HUES64 (cell line): ENCODE measurements around the gene LGI4.

Source experiments
- H3K27ac ChIP-seq: 2 replicates; pipeline ENCODE4 v1.7.0; 2013; ENCODE audit warnings: low read depth, low read length, inconsistent platforms
- H3K27me3 ChIP-seq: 2 replicates; pipeline ENCODE4 v1.6.1; 2013; ENCODE audit warnings: mild to moderate bottlenecking, low read length; ENCODE audit not compliant: insufficient read depth
- H3K36me3 ChIP-seq: 2 replicates; pipeline ENCODE4 v1.6.1; 2013; ENCODE audit warnings: mild to moderate bottlenecking, low read length; ENCODE audit not compliant: insufficient read depth
- H3K4me1 ChIP-seq: 2 replicates; pipeline ENCODE4 v1.6.1; 2013; ENCODE audit warnings: mild to moderate bottlenecking, low read length, moderate library complexity; ENCODE audit not compliant: insufficient read depth
- H3K4me3 ChIP-seq: 2 replicates; pipeline ENCODE4 v1.5.1; 2013; ENCODE audit warnings: mild to moderate bottlenecking, low read length, moderate library complexity
- H3K9ac ChIP-seq: 2 replicates; pipeline ENCODE4 v1.6.1; 2013; ENCODE audit warnings: mild to moderate bottlenecking, low read depth, low read length
- H3K9me3 ChIP-seq: 2 replicates; pipeline ENCODE4 v1.6.1; 2013; ENCODE audit warnings: low read depth, low read length; ENCODE audit not compliant: insufficient read depth
- whole genome bisulfite sequencing: fragments of 150-250, 120-280 bp; methylation state at CpG from one replicate; pipeline ENCODE4 v1.1.7; 2013; ENCODE audit warnings: missing lambda C conversion rate; 5-methylcytosine and 5-hydroxymethylcytosine counted together

Gene LGI4

DNA sequence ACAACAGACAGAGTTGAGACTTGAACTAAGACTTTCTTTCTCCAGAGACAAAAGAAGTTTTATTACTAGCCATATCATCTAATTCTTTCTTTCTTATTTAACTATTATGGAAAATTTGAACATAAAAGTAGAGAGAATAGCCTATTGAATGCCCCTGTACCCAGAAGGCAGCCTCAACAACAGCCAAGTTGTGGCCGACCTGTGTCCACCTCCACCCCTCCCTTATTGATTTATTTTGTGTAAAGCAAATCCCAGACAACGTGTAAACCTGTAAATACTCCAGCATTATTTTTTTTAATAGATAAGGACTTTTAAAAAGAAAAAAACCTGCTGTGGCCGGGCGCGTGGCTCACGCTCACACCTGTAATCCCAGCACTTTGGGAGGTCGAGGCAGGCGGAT, 45.3 kb downstream of the LGI4 start:
- no peak overlapping the region for H3K9ac ChIP-seq
- no peak overlapping the region for H3K4me3 ChIP-seq
- H3K36me3 ChIP-seq = no peaks in the 10 kb centered on the region
- no peaks in the 10 kb centered on the region for H3K9me3 ChIP-seq
- WGBS = 90% methylated on average over 8 of the region's 8 CpGs
- H3K27ac ChIP-seq = no peak overlapping the region
- peaks cover 8% of the 10 kb centered on the region for H3K4me1 ChIP-seq
- H3K27me3 ChIP-seq = no peaks in the 10 kb centered on the region; the same call in 1 of the 2 replicates

GRCh38 chr19:35088131-35088913, 46.5 kb downstream of the LGI4 start:
- 86% methylated on average over 8 of the region's 8 CpGs for WGBS
- H3K9ac ChIP-seq = no peak overlapping the region
- H3K27ac ChIP-seq = no peak overlapping the region
- no peaks in the 10 kb centered on the region; the same call in 1 of the 2 replicates for H3K27me3 ChIP-seq
- H3K9me3 ChIP-seq = no peaks in the 10 kb centered on the region
- H3K4me1 ChIP-seq = peaks cover 8% of the 10 kb centered on the region
- no peaks in the 10 kb centered on the region for H3K36me3 ChIP-seq
- H3K4me3 ChIP-seq = no peak overlapping the region

DNA sequence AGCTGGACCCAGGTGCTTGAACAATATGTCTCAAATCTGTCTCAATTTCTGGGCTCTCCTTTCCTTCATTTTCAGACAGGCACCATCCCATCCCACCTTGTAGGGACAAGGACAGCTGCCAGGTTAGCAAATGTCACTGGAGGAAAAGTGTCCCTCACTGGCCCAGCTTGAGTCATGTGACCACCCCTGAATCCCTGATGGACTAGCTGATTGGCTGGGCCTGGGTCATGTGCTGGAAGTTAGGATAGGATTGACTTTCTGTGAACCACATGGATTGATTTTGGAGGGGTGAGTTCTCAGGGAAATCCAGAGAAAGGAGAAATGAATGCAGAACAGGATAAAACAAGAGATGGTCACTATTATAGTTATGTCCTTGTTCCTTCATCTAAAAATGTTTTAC, 47.5 kb downstream of the LGI4 start:
- no peaks in the 10 kb centered on the region for H3K36me3 ChIP-seq
- no peaks in the 10 kb centered on the region; the same call in 1 of the 2 replicates for H3K27me3 ChIP-seq
- no peak overlapping the region for H3K27ac ChIP-seq
- H3K4me1 ChIP-seq = peaks cover 8% of the 10 kb centered on the region
- no peaks in the 10 kb centered on the region for H3K9me3 ChIP-seq
- no peak overlapping the region for H3K4me3 ChIP-seq
- no peak overlapping the region for H3K9ac ChIP-seq

DNA sequence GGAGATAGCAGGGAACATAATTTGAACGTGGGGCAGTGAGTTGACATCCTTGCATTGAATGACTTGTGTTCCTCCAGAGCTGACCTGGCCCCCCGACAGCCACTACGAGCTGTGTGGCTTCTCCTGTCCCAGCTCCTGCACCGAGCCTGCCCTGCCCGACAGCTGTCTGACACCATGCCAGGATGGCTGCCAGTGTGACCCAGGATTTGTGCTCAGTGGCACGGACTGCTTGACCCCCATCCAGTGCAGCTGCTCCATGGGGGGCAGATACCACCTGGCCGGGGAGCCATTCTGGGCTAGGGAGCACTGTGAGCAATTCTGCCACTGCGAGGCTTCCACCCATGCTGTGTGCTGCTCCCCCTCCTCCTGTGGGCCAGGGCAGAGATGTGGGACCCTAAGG, 48.4 kb downstream of the LGI4 start:
- Histone ChIP-seq H3K27me3 (no peaks in the 10 kb centered on the region; the same call in 1 of the 2 replicates), H3K36me3 (no peaks in the 10 kb centered on the region), H3K9me3 (no peaks in the 10 kb centered on the region), H3K9ac (no peak overlapping the region), H3K4me1 (peaks cover 8% of the 10 kb centered on the region), H3K27ac (no peak overlapping the region), H3K4me3 (no peak overlapping the region)
- 91% methylated on average over 8 of the region's 8 CpGs for WGBS

DNA sequence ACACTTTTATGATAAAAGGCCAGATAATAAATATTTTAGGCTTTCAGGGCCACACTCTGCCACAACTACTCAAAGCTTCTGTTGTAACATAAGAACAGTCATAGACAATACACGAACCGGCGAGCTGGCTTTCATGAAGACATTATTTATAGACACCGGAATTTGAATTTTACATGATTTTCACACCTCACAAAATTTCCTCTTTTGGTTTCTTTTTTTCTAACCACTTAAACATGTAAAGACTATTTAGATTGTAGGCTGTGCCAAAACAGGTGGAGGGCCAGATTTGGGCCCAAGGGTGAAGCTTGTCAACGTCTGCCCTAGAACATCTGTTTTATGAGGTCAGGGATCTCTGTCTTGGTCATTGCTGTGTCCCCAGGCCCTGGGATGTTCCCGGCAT, 48.9 kb downstream of the LGI4 start:
- H3K27ac ChIP-seq = no peak overlapping the region
- H3K27me3 ChIP-seq = no peaks in the 10 kb centered on the region
- H3K4me3 ChIP-seq = no peak overlapping the region
- H3K9me3 ChIP-seq = no peaks in the 10 kb centered on the region
- H3K36me3 ChIP-seq = no peaks in the 10 kb centered on the region
- H3K4me1 ChIP-seq = peaks cover 8% of the 10 kb centered on the region
- 83% methylated on average over 6 of the region's 6 CpGs for WGBS
- H3K9ac ChIP-seq = no peak overlapping the region

GRCh38 chr19:35084509-35084762, 50.4 kb downstream of the LGI4 start:
- Histone ChIP-seq H3K27me3 (no peaks in the 10 kb centered on the region), H3K36me3 (no peaks in the 10 kb centered on the region), H3K9me3 (no peaks in the 10 kb centered on the region), H3K4me3 (no peak overlapping the region), H3K9ac (no peak overlapping the region), H3K27ac (no peak overlapping the region), H3K4me1 (peaks cover 2% of the 10 kb centered on the region; the same call in 1 of the 2 replicates)
- WGBS = 80% methylated on average over 3 of the region's 3 CpGs

- Histone ChIP-seq H3K4me3 (no peak overlapping the region), H3K36me3 (no peaks in the 10 kb centered on the region), H3K9ac (no peak overlapping the region), H3K27me3 (no peaks in the 10 kb centered on the region), H3K4me1 (peaks cover 2% of the 10 kb centered on the region; the same call in 1 of the 2 replicates), H3K27ac (no peak overlapping the region), H3K9me3 (no peaks in the 10 kb centered on the region)
- 89% methylated on average over 15 of the region's 15 CpGs for WGBS
These were observed 51.0 kb downstream of the LGI4 start for GRCh38 chr19:35083691-35084508.

DNA sequence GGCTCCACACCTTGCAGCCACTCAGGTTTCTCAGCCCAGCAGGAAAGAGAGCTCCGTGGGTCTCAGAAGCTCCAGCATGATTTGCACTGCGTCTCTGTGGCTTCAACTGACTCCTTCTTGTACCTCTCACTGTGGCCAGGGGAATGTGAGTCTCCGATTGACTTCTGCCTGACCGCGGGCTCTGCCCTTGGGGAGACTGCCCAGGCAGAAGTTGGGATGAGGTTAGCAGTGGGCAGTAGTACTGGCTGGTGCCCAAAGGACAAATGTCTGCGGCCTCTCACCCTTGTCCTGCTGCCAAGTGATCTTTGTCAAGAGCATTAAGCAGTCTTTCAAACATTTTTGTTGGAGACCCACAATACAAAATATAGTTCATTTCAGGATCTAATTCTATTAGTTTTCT, 53.7 kb downstream of the LGI4 start:
- H3K4me3 ChIP-seq = no peak overlapping the region
- no peaks in the 10 kb centered on the region for H3K9me3 ChIP-seq
- no peak overlapping the region for H3K27ac ChIP-seq
- no peaks in the 10 kb centered on the region for H3K4me1 ChIP-seq
- 91% methylated on average over 6 of the region's 6 CpGs for WGBS
- H3K27me3 ChIP-seq = no peaks in the 10 kb centered on the region
- no peak overlapping the region for H3K9ac ChIP-seq
- no peaks in the 10 kb centered on the region for H3K36me3 ChIP-seq

DNA sequence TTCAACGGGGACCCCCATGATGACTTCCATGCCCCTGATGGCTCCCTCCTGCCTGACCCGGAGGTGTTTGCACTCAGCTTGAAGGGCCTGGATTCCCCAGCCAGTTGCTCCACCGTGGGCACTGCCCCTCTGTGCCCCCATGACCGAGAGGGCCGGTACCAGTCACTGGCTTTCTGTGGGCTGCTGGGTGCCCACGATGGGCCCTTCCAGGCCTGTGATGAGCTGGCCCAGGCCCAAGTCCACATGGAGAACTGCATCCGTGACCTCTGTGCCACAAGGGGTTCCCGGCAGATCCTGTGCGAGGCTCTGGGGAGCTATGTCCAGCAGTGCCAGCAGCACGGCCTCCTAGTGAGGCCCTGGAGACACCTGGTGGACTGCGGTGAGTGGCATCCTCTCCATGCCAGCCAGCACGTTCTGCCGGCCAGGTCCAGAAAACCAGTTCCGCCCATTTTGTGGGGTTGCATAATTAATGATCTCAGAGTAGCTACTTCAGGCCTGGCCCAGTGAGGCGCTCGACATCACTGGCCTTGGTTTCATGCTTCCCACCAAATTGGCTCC, 54.2 kb downstream of the LGI4 start:
- 92% methylated on average over 16 of the region's 16 CpGs for WGBS
- H3K36me3 ChIP-seq = no peaks in the 10 kb centered on the region
- H3K27ac ChIP-seq = no peak overlapping the region
- H3K4me1 ChIP-seq = no peaks in the 10 kb centered on the region
- no peaks in the 10 kb centered on the region for H3K9me3 ChIP-seq
- H3K9ac ChIP-seq = no peak overlapping the region
- no peak overlapping the region for H3K4me3 ChIP-seq
- no peaks in the 10 kb centered on the region for H3K27me3 ChIP-seq

DNA sequence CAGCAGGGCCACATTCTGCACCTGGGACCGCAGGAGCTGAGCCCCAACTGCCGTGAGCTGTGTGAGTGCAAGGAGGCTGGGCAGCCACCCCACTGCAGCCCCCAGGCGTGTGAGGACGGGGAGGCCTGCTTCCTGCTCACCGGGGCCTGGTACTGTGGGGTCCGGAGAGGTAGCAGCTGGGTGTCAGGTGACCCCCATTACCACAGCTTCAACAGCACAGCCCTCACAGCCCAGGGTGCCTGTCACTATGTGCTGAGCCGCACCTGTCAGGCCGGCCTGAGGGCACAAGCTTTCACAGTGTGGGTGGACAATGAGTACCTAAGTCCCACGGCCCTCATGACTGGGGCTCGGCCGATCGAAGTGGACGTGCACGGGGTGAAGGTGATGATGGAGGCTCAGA, 55.0 kb downstream of the LGI4 start:
- H3K27me3 ChIP-seq = no peaks in the 10 kb centered on the region
- H3K36me3 ChIP-seq = no peaks in the 10 kb centered on the region
- no peak overlapping the region for H3K4me3 ChIP-seq
- H3K9ac ChIP-seq = no peak overlapping the region
- no peak overlapping the region for H3K27ac ChIP-seq
- WGBS = 94% methylated on average over 14 of the region's 14 CpGs
- H3K9me3 ChIP-seq = no peaks in the 10 kb centered on the region
- H3K4me1 ChIP-seq = no peaks in the 10 kb centered on the region

- Histone ChIP-seq H3K36me3 (no peaks in the 10 kb centered on the region), H3K4me1 (no peaks in the 10 kb centered on the region), H3K27me3 (no peaks in the 10 kb centered on the region), H3K4me3 (no peak overlapping the region), H3K9me3 (no peaks in the 10 kb centered on the region), H3K27ac (no peak overlapping the region), H3K9ac (no peak overlapping the region)
- 93% methylated on average over 17 of the region's 17 CpGs for WGBS
These were observed 57.2 kb downstream of the LGI4 start for GRCh38 chr19:35077411-35078223.
